ENCODE measurements around the gene ARHGEF40. TPM values are rescaled to one million over a fixed set of nuclear protein-coding genes. Genes with fewer than 3 reads are reported as not detected.

Gene ARHGEF40
- total RNA-seq, 1 experiment from 2014 or later, result 74.2 TPM

DNA sequence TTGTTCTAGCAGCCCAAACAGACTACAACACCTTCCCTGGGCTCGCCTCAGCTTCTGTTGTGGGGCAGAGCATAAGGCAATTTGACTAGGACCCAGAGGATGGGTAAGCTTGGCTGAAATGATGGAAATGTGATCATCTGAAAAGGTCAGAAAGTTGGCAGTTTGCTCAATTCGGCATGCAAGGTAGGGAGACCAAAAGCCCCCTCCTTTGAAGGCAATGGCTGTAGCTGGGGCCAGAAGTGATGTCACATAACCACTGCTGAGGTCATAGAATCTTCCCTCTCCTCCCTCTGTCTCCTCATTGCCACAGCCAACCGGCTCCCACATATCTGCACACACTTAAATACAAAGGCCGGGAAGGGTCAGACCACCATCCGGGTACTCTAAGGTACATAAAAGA is 40.2 kb upstream of the ARHGEF40 start, which contains the start of gene TPPP2 (continued):
- no peak for TF ChIP-seq ZNF396 (CRISPR knock-in tag; IDR thresholded peaks at IDR 0.05; ENCODE audit: borderline replicate concordance)
- TF ChIP-seq RORB (CRISPR knock-in tag; IDR thresholded peaks at IDR 0.05), result no peak
- TF ChIP-seq, protein P1, sequence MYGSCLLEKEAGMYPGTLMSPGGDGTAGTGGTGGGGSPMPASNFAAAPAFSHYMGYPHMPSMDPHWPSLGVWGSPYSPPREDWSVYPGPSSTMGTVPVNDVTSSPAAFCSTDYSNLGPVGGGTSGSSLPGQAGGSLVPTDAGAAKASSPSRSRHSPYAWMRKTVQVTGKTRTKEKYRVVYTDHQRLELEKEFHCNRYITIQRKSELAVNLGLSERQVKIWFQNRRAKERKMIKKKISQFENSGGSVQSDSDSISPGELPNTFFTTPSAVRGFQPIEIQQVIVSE (CRISPR knock-in tag; IDR thresholded peaks at IDR 0.05; ENCODE audit: borderline replicate concordance), result no peak

DNA sequence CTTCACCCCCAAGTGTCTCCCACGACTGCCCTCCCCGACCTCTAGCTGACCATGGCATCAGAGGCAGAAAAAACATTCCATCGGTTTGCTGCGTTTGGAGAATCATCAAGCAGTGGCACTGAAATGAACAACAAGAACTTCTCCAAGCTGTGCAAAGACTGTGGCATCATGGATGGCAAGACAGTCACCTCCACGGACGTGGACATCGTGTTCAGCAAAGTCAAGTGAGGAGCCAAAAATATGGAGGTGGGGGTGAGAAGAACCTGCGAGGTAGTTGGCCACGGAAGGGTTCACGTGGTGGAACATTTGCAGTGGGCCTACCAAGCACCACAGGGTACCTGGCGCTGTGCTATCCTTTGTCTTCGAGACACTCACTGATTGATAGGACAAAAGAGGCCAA is 39.6 kb upstream of the ARHGEF40 start:
- Mint-ChIP-seq H3K27ac (no peak overlapping the region), H3K27me3 (ENCODE audit: low read depth) (peaks cover 16% of the 10 kb centered on the region), H3K4me1 (peaks cover 17% of the 10 kb centered on the region), H3K9me3 (no peaks in the 10 kb centered on the region), H3K36me3 (no peaks in the 10 kb centered on the region), H3K4me3 (no peak overlapping the region)
- TF ChIP-seq MAX (CRISPR knock-in tag; IDR thresholded peaks at IDR 0.05) (no peak), ZNF416 (CRISPR knock-in tag; IDR thresholded peaks at IDR 0.05) (no peak), USF2 (CRISPR knock-in tag; IDR thresholded peaks at IDR 0.05) (no peak), STAT6 (CRISPR knock-in tag; conservative IDR thresholded peaks at IDR 0.05; ENCODE audit: low read depth) (no peak), ZNF121 (CRISPR knock-in tag; IDR thresholded peaks at IDR 0.05) (no peak), HMGA2 (CRISPR knock-in tag; IDR thresholded peaks at IDR 0.05) (no peak), CREB1 (CRISPR knock-in tag; IDR thresholded peaks at IDR 0.05) (no peak), MXD4 (CRISPR knock-in tag; IDR thresholded peaks at IDR 0.05; ENCODE audit: borderline replicate concordance) (no peak), ESRRA (CRISPR knock-in tag; IDR thresholded peaks at IDR 0.05; ENCODE audit: borderline replicate concordance) (no peak), EMX1 (CRISPR knock-in tag; IDR thresholded peaks at IDR 0.05) (no peak), MYBL2 (CRISPR knock-in tag; IDR thresholded peaks at IDR 0.05) (no peak), ZNF263 (CRISPR knock-in tag; IDR thresholded peaks at IDR 0.05; ENCODE audit: low read depth) (no peak), SOX15 (CRISPR knock-in tag; IDR thresholded peaks at IDR 0.05) (no peak), FOXP1 (CRISPR knock-in tag; IDR thresholded peaks at IDR 0.05; ENCODE audit: borderline replicate concordance) (no peak)
- TF ChIP-seq, protein P2, sequence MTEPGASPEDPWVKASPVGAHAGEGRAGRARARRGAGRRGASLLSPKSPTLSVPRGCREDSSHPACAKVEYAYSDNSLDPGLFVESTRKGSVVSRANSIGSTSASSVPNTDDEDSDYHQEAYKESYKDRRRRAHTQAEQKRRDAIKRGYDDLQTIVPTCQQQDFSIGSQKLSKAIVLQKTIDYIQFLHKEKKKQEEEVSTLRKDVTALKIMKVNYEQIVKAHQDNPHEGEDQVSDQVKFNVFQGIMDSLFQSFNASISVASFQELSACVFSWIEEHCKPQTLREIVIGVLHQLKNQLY (CRISPR knock-in tag; IDR thresholded peaks at IDR 0.05), result no peak
- no peak for ATAC-seq
- no peak for DNase-seq (ENCODE audit: low spot score)
- CTCF ChIA-PET, result interaction anchor here (0.6 to 12.2 kb wide), 4 partner anchors 10 to 36 kb away, joined by 3 to 104 read pairs (median 5); no protein-coding TSS in a partner anchor
- POLR2A ChIA-PET, result no interaction called here

- Mint-ChIP-seq H3K4me1 (peaks cover under 1% of the 10 kb centered on the region; the same call in 1 of the 2 replicates), H3K27ac (no peak overlapping the region)
- POLR2A ChIA-PET, result interaction anchor here (1.4 kb wide), 1 partner anchor 9 kb away, joined by 4 read pairs; no protein-coding TSS in a partner anchor
- TF ChIP-seq ZBTB43 (CRISPR knock-in tag; IDR thresholded peaks at IDR 0.05) (no peak), USF2 (CRISPR knock-in tag; IDR thresholded peaks at IDR 0.05) (no peak), ZNF263 (CRISPR knock-in tag; IDR thresholded peaks at IDR 0.05; ENCODE audit: low read depth) (no peak), ZNF232 (CRISPR knock-in tag; IDR thresholded peaks at IDR 0.05) (no peak), ZBTB21 (CRISPR knock-in tag; IDR thresholded peaks at IDR 0.05; ENCODE audit: borderline replicate concordance) (no peak), SOX15 (CRISPR knock-in tag; IDR thresholded peaks at IDR 0.05) (no peak), AR (CRISPR knock-in tag; IDR thresholded peaks at IDR 0.05) (no peak)
Observed at GRCh38 chr14:21032326-21033132, 37.6 kb upstream of the ARHGEF40 start.

More at GRCh38 chr14:21032326-21033132, 37.6 kb upstream of the ARHGEF40 start:
- ATAC-seq (no peak), DNase-seq (ENCODE audit: low spot score) (no peak)
- Mint-ChIP-seq H3K4me3 (no peak overlapping the region), H3K36me3 (no peaks in the 10 kb centered on the region), H3K9me3 (no peaks in the 10 kb centered on the region), H3K27me3 (ENCODE audit: low read depth) (peaks cover 8% of the 10 kb centered on the region)
- CTCF ChIA-PET, result interaction anchor here (1.6 to 12.2 kb wide), 3 partner anchors 7 to 18 kb away, joined by 7 to 104 read pairs (median 9); no protein-coding TSS in a partner anchor

Data from WTC11 (cell line).